GM12878 (cell line): ENCODE data around the gene LMF1. TPM values are rescaled to one million over a fixed set of nuclear protein-coding genes. Genes with fewer than 3 reads are reported as not detected.
"Not testable (repeated sequence)": the region's sequence is repeated elsewhere in the genome, so short reads cannot be mapped to it uniquely, and the experiment has no call there.

Experiments used
- ATAC-seq: fragments of 200-7000 bp; cut with Tn5 transposase; 3 replicates; pipeline ENCODE4 v1.9.1; 2020; ENCODE audit warnings: mild to moderate bottlenecking, moderate library complexity
- BruUV-seq: library from RNA; stranded (reverse); fragments of 400-500 nt; replicated peaks from 2 replicates; lab custom pipeline; 2021; lab: Mats Ljungman, UMichigan
- CTCF ChIA-PET: fragments of 300-600 bp; sonication (Branson Sonifier 250); formaldehyde crosslinking; extraction: SDS; loops from one replicate; lab custom pipeline; 2021; ENCODE audit warnings: inconsistent platforms; lab: Yijun Ruan, JAX
- POLR2A ChIA-PET: fragments of 350-600 bp; formaldehyde crosslinking; extraction: SDS; loops from one replicate; lab custom pipeline; 2021; ENCODE audit warnings: inconsistent platforms; lab: Charles Lee
- RAD21 ChIA-PET: fragments of 300-600 bp; sonication (Branson Sonifier 250); formaldehyde crosslinking; loops from one replicate; lab custom pipeline; 2023; ENCODE audit warnings: antibody characterized with exemption; ENCODE audit not compliant: unreplicated experiment; lab: Charles Lee
- SMC1A ChIA-PET: fragments of 300-600 bp; sonication (Branson Sonifier 250); formaldehyde crosslinking; loops from one replicate; lab custom pipeline; 2023; ENCODE audit not compliant: unreplicated experiment, uncharacterized antibody; lab: Charles Lee
- DNase-seq: peaks from one replicate; pipeline ENCODE4 v3.0.0-alpha.2; 2011; ENCODE audit warnings: low read depth, low spot score
- FAIRE-seq: peaks from 3 replicates; lab custom pipeline; 2011; peaks lifted over from hg19 to GRCh38; lab: Jason Lieb, UNC
- H2AFZ ChIP-seq: 2 replicates; pipeline ENCODE4 v1.6.0; 2011; ENCODE audit warnings: low read depth, low read length, control low read depth; ENCODE audit not compliant: control insufficient read depth
- H3K27ac ChIP-seq: 2 replicates; pipeline ENCODE4 v1.5.1; 2011; ENCODE audit warnings: control low read depth; ENCODE audit not compliant: control insufficient read depth, insufficient read depth
- H3K27me3 ChIP-seq, 2 experiments: replicated peaks in 1 of 2; 2 replicates each; pipeline versions ENCODE4 v1.6.0 to v1.6.1; 2011; ENCODE audit warnings: low read length in 1 of 2; ENCODE audit not compliant: control insufficient read depth in 2 of 2, insufficient read depth in 2 of 2
- H3K36me3 ChIP-seq, 2 experiments: 2 replicates each; pipeline ENCODE4 v1.5.1; 2011; ENCODE audit warnings: low read length in 1 of 2; ENCODE audit not compliant: control insufficient read depth in 2 of 2, insufficient read depth in 2 of 2
- H3K4me1 ChIP-seq: 2 replicates; pipeline ENCODE4 v1.6.1; 2011; ENCODE audit warnings: mild to moderate bottlenecking, low read length, moderate library complexity, mixed read lengths; ENCODE audit not compliant: control insufficient read depth, insufficient read depth
- H3K4me2 ChIP-seq: 2 replicates; pipeline ENCODE4 v1.6.0; 2011; ENCODE audit warnings: control low read depth; ENCODE audit not compliant: control insufficient read depth, insufficient read depth
- H3K4me3 ChIP-seq: fragments of 200-600 bp; sonication (generic); 2 replicates; pipeline ENCODE4 v1.5.1; 2016
- H3K79me2 ChIP-seq: 2 replicates; pipeline ENCODE4 v1.6.0; 2011; ENCODE audit warnings: low read length; ENCODE audit not compliant: control insufficient read depth, insufficient read depth
- H3K9ac ChIP-seq: 2 replicates; pipeline ENCODE4 v1.8.0; 2011; ENCODE audit warnings: low read length, control low read depth, mixed read lengths; ENCODE audit not compliant: control insufficient read depth, insufficient read depth
- H3K9me3 ChIP-seq: replicated peaks from 3 replicates; pipeline ENCODE4 v1.5.1; 2011; ENCODE audit warnings: mild to moderate bottlenecking, low read length; ENCODE audit not compliant: control insufficient read depth, insufficient read depth
- H4K20me1 ChIP-seq: 2 replicates; pipeline ENCODE4 v1.6.0; 2011; ENCODE audit not compliant: control insufficient read depth, insufficient read depth
- POU2F2 ChIP-seq: IDR thresholded peaks from 3 replicates; pipeline ENCODE4 v1.6.1; 2011; ENCODE audit warnings: low read depth, mild to moderate bottlenecking, low read length, borderline replicate concordance
- WGBS: methylation state at CpG from one replicate; pipeline ENCODE4 v1.1.6; 2016; ENCODE audit warnings: low lambda C conversion rate; ENCODE audit not compliant: insufficient replicate concordance, insufficient coverage; ENCODE audit errors: missing lambda C conversion rate; 5-methylcytosine and 5-hydroxymethylcytosine counted together
- in situ Hi-C: fragments of 300-500 bp; cut with MboI; formaldehyde crosslinking; loops from 9 replicates; pipeline ENCODE4 v1.14.3; 2018; ENCODE audit warnings: mixed read lengths
- intact Hi-C: fragments of 100-400 bp; cut with micrococcal nuclease; formaldehyde crosslinking; loops from one replicate; pipeline ENCODE4 v1.14.2; 2022; ENCODE audit not compliant: unreplicated experiment
- polyA plus RNA-seq, 11 experiments: library from polyadenylated mRNA; depleted of rRNA in 4 of 11; unstranded in 6 of 11; stranded (reverse) in 5 of 11; fragments of >200 nt; fragmentation: Nextera tagmentation in 4 of 11; fragmentation: Illumina TruSeq in 1 of 11; extraction: Ambion mirVana in 4 of 11; extraction: Trizol in 1 of 11; gene quantifications; 1 replicate in 1 of 11; 2 replicates in 10 of 11; pipeline versions ENCODE4 v1.2.1 to v1.2.3, GENCODE V29; 2011 to 2016; ENCODE audit warnings: inconsistent platforms in 2 of 11, missing spikeins in 2 of 11, low read depth in 1 of 11
- total RNA-seq, 4 experiments: library from RNA; depleted of rRNA in 3 of 4; stranded (reverse); fragments of >200 nt in 3 of 4; fragmentation: Illumina TruSeq in 1 of 4; extraction: Trizol in 1 of 4; gene quantifications; 2 replicates each; pipeline versions ENCODE4 v1.2.1 to v1.2.3, GENCODE V29; 2013 to 2021

Gene LMF1
- total and polyA plus RNA-seq, 10 of the 15 experiments (the other 5 are each of a cell fraction or from before 2014, with no cell fraction given) = 0.18 to 3.2 (median 1.4) TPM; not detected in 1

GRCh38 chr16:858441-858840 is 112.3 kb downstream of the LMF1 start:
- RAD21 ChIA-PET, H3K4me2 ChIP-seq, H3K4me3 ChIP-seq, H3K9me3 ChIP-seq, H3K27ac ChIP-seq, H3K27me3 ChIP-seq, H2AFZ ChIP-seq, BruUV-seq, CTCF ChIA-PET, intact Hi-C loops, SMC1A ChIA-PET, H3K4me1 ChIP-seq, H3K79me2 ChIP-seq, ATAC-seq, H4K20me1 ChIP-seq, FAIRE-seq, in situ Hi-C loops, H3K36me3 ChIP-seq, DNase-seq, H3K9ac ChIP-seq, POLR2A ChIA-PET: not testable (repeated sequence)
- 86% methylated on average over 21 of the region's 36 CpGs for WGBS

DNA sequence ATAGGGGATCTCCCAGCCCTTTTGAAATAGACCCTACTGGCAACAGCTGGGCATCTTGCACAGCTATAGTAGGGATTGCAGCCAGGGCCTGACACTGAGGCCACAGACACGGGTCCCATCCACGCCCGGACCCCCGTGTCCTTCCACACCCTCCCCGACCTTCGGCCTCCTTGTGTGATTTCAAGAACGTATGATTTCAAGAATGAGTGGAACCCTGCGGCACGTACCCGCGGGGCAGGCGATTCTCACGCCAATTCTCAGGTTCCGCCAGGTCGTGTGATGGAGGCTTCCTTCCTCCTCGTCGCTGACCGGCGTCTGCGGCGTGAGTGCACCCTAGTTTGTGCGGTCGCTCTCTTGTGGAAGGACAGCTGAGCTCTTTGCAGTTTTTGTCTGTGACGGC is 114.0 kb downstream of the LMF1 start:
- SMC1A ChIA-PET = no interaction called here
- no TSS peak for BruUV-seq
- Histone ChIP-seq H3K27ac (no peak overlapping the region), H2AFZ (no peak overlapping the region), H4K20me1 (no peaks in the 10 kb centered on the region), H3K4me2 (no peak overlapping the region)
- no peak for TF ChIP-seq POU2F2
- TF ChIP-seq, all 136 proteins: peak for 0
- 89% methylated on average over 24 of the region's 24 CpGs for WGBS
- no peaks in the 10 kb centered on the region for H3K4me1 ChIP-seq
- ChIA-PET RAD21 (no interaction called here), CTCF (no interaction called here), POLR2A (no interaction called here)
- intact Hi-C loops (no loop called here), in situ Hi-C loops (no loop called here)
- no peak overlapping the region for H3K4me3 ChIP-seq
- ATAC-seq (no peak), DNase-seq (no peak), FAIRE-seq (no peak)
- H3K9me3 ChIP-seq = peaks cover 1% of the 10 kb centered on the region; the same call in 1 of the 3 replicates
- H3K27me3 ChIP-seq = no peaks in the 10 kb centered on the region
- no peak overlapping the region for H3K9ac ChIP-seq
- H3K79me2 ChIP-seq = no peaks in the 10 kb centered on the region
- no peaks in the 10 kb centered on the region for H3K36me3 ChIP-seq
